CD4-positive, alpha-beta T cell treated with Interferon gamma for 1 hour (primary cell): Measurements from ENCODE around the gene FLNA.
"Not testable (repeated sequence)": the region's sequence is repeated elsewhere in the genome, so short reads cannot be mapped to it uniquely, and the experiment has no call there.

Source experiments
- DNase-seq: peaks from one replicate; pipeline ENCODE4 v3.0.0-alpha.2; 2020

The FLNA gene

DNA sequence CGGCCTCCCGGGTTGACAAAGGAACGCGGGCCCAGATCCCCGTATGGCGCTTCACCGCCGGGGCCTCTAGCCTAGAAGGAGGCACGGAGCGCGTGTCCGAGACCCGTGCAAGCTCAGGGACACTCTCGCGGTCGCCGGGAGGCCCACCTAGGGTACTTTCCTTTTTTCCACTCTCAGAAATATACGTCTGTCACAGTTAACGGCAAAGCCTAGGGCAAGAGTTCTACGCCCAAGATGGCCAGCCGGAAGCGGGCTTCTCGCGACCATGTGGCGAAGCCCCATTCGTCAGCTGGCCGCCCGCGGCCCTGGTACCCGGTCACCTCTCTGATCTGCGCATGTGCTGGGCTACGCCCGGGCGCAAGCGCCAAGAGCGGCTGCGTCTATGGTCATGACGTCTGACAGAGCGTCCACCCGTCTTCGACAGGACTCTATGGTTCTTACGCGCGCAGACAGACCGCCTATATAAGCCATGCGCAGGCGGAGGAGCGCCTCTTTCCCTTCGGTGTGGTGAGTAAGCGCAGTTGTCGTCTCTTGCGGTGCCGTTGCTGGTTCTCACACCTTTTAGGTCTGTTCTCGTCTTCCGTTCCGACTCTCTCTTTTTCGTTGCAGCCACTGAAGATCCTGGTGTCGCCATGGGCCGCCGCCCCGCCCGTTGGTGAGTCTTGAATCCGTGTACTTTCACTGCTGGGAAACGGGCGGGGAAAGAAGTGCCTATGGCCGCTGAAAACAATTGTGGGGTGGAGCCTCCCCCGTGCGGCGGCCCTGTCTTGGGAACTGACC is 23.6 kb upstream of the FLNA start, which contains the start of gene RPL10:
Gene RPL10, plus strand, starts transcription at position 490 of the 780 bp plus-strand sequence. Its CDS starts 143 bp downstream, at position 633.
- DNase-seq, result peak; percentile 96

DNA sequence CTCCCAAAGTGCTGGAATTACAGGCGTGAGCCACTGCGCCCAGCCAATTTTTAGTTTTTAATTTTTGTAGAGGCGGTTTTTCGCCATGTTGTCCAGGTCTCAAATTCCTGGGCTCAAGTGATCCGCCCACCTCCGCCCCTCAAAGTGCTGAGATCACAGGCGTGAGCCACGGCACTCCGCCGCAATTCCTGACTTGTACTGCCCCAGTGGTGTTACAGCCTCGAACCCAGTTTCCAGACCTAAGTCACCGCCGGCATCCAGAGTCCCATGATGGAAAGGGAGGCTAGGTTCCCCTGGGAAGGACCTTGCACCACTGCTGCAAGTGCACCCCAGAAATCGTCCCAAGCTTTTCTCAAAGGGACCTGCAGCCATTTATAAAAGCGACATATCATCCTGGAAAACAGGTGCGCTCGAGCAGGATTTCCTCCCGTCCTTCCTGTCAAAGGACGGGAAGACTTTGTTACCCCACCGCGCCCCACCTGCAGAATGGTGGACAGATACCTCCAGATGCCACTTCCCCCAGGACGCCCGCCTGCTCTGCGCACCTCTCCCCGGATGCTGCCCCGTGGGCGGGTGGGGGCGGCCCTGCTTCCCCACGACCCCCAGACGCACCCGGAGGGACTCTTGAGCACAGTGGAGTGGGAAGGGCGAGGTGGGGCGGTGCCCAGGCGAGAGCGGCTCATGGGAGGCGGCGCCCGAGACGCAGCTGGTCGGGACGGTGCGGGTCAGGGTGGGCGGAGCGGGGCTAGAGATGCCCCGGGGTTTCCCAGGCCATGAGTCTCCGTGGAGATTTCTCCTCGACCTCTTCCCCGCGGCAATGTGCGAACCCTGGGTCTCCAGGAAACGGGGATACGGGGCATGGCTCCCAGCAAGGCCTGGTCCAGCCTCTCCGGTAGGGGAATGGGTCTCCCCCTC is 22.8 kb upstream of the FLNA start:
- peak; percentile 72 for DNase-seq

GRCh38 chrX:154396363-154396762 is 21.9 kb upstream of the FLNA start:
- DNase-seq, result not testable (repeated sequence)

GRCh38 chrX:154389812-154390747 is 15.6 kb upstream of the FLNA start:
- peak; percentile 41 for DNase-seq

DNA sequence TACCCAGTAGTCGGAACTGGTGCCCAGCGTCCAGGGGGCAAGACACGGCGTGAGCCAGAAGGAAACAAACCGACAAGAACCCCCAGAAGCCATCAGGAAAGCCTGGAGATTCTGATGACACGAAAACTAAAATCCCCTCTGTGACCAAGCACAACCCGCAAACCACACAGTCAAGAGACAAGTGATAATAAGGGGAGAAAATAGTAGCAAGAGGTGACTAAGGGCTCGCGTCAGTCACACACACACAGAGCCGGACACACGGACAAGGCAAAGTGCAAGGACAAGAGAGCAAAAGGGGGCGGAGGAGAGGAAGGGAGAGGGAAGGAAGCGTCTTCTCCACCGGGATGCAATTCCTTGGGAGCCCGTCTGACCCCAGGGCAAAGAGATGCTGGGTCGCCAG is 14.2 kb upstream of the FLNA start:
- DNase-seq, result not testable (repeated sequence)

DNA sequence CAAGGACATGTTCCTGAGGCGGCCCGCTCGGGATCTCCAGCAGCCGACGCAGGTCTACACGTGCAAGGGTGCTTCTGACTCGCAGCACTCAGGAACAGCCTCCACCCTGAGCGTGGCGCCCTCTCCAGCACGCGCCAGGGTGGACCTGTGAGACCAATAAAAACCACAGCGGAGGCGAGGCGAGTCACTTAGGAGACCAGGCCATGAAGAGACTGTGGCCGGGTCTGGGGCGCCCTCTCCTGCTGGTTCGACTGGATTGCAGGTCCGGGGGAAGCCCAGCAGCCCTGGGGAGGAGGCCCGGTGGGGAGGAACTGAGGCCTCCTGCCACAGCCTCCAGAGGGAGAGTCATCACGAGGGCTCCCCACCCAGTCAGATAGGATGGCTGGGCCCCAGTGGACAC is 13.7 kb upstream of the FLNA start:
- not testable (repeated sequence) for DNase-seq

- DNase-seq, result no peak
Measured at GRCh38 chrX:154384284-154384892, 10.0 kb upstream of the FLNA start.

DNA sequence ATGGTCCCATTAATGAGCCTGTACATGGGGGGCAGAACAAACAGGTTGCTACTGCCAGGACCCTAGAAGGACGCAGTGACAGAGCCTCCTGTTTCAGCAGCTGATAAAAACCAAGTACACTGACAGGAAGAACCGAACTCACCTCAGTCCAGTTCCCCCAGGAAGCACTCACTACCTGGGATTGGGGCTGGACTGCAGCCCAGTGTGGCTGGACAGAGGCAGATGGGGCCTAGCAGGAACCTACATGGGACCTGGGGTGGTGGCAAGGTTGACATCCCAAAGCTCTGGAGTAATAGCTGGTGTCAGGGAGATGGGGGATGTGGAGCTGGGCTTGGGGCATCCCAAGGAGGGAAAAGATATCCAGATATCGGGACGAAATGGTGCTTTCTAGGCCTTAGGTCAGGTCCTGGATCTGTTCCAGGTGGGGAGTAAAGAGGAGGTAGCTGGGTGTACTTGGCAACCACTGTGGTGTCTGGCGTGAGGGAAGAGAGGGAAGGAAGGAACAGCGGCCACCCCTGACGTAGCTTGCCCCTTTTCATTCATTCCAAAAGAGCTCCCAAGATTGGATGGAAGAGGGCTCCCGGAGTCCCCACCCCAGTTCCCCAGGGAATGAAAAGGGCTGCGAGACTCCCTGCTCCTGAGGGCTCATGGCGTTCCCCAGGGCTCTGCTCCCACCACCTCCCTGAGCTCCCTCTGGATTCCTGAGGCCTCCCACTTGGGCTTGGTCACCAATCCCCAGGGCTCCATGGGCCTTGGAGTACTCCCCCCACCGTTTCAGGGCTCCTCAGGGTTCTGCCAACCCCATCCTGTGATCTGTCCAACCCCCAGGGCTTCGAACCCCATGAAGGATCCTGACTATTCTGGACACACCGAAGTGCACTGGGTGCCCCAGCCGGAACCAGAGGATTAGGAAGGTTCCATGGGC is 9.2 kb upstream of the FLNA start:
- no peak for DNase-seq

- no peak for DNase-seq
Measured at GRCh38 chrX:154382483-154383069, 8.1 kb upstream of the FLNA start.

GRCh38 chrX:154381271-154381670 is 6.8 kb upstream of the FLNA start:
- DNase-seq, result no peak

GRCh38 chrX:154380787-154381186 is 6.4 kb upstream of the FLNA start:
- no peak for DNase-seq

- no peak for DNase-seq
Measured at GRCh38 chrX:154380153-154380552, 5.7 kb upstream of the FLNA start.

- no peak for DNase-seq
Measured at GRCh38 chrX:154379569-154379951, 5.1 kb upstream of the FLNA start.

GRCh38 chrX:154378799-154379568 is 4.5 kb upstream of the FLNA start, which contains the start of gene EMD:
TSS of gene EMD (plus strand) at chrX:154379295. CDS start at chrX:154379485, 190 bp downstream.
- DNase-seq, result peak; percentile 99

- peak; percentile 99 for DNase-seq
Measured at GRCh38 chrX:154378059-154378798, 3.8 kb upstream of the FLNA start.

DNA sequence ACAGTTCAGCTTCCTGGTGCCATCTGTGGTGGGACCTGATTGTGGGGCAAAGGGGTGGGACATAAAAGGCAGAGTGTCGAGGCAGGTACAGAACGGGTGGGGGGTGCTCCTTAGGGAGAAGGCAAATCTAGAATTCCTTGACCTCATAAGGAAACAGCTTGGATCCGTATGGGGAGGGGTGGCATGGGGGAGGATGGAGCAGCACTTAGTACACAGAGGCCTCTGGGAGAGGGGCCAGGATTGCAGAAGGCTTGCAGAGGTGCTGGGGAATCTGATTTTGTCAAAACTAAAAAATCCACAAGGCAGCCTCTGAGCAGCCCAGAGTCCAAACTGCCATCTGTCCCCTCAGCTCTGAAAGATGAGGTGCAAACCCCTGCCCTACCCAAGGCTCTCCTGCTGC is 2.3 kb upstream of the FLNA start:
- DNase-seq, result no peak

GRCh38 chrX:154375156-154375504 is 696 bp upstream of the FLNA start:
- DNase-seq, result no peak

GRCh38 chrX:154373340-154374306 is 811 bp downstream of the FLNA start:
- no peak for DNase-seq
